Activated T-cell treated with anti-CD3 and anti-CD28 coated beads, Interleukin-2, amount 50 U/mL, for 48 hours (primary cell): ENCODE measurements around the gene WRAP73.

ENCODE experiments used
- DNase-seq, 2 experiments: peaks; one replicate each; pipeline ENCODE4 v3.0.0-alpha.2; 2020

The WRAP73 gene

GRCh38 chr1:3681898-3682806 lies 32.2 kb upstream of the WRAP73 start:
- no peak for DNase-seq

GRCh38 chr1:3681231-3681897 lies 31.5 kb upstream of the WRAP73 start:
- DNase-seq, result no peak

DNA sequence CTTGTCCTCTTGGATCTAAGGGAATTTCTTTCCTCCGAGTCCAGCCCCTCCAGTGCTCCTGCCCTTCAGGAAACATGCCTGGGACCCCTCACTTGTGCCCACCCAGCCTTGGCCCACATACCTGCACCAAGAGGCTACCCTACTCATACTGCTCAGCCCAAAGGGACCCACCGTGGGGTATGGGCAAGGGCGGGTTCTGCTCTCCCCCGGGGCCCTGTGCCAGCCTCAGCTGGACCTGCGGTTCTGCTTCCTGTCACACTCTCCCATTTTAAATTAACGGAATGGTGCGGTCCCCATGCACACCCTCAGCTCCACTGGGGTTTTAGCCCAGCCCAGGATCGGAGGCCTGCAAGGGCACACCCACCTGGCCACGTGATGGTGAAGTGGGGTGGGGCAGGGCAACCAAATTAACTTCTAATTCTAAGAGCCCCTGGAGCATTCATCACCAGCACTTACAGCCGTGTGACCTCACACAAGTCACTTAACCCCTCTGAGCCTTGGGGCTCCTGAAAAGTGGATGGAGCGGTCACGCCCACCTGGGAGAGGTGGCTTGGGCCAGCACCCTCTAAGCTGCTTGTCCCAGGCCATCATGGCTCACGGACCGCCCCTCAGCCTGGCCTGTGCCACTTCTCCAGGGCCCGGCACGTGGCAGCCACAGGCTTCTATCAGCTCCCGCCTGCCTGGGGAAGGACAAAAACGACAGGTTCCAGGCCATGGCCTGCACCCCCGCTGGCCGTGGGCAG lies 30.8 kb upstream of the WRAP73 start:
- no peak for DNase-seq

DNA sequence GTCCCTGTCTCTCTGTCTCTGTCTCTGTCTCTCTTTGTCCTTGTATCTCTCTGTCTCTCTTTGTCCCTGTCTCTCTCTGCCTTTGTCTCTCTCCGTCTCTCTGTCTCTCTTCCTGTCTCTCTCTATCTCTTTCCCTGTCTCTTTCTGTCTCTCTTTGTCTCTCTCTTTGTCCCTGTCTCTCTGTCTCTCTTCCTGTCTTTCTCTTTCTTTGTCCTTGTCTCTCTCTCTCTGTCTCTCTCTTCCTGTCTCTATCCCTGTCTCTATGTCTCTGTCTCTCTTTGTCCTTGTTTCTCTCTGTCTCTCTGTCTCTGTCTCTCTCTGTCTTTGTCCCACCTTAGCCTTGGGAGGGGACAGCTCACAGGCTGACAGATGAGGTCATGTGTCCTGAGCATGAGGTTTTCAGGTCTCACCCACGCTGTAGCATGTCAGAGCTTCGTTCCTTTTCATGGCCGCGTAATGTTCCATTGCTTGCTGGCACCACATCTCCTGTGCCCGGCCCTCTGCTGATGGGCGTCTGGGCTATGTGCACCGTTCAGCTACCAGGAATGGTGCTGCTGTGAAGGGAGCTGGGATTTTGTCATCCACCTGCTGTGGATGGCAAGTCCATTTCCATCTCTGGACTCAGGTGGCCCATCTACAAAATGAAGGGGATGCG lies 30.0 kb upstream of the WRAP73 start:
- DNase-seq, result no peak

DNA sequence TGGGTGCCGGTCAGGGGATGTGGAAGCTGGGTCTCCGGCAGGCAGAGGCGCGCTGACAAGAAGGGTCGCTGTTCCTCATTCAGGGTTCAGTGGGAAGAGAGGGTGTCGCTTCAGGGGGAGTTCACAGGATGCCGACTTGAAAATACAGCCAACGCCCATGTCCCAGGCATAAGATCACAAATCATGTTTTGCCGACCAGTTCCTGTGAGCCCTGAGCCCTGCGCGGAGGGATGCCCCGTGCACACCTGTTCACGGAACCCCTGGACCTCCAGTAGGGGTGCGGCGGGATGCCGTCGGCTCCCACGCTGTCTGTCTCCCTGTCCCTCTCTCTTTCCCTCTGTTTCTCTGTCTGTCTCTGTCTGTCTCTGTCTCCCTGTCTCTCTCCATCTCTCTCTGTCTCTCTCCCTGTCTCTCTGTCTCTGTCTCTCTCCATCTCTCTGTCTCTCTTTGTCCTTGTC lies 29.2 kb upstream of the WRAP73 start:
- no peak for DNase-seq

GRCh38 chr1:3678361-3679097 lies 28.6 kb upstream of the WRAP73 start:
- DNase-seq, result no peak

DNA sequence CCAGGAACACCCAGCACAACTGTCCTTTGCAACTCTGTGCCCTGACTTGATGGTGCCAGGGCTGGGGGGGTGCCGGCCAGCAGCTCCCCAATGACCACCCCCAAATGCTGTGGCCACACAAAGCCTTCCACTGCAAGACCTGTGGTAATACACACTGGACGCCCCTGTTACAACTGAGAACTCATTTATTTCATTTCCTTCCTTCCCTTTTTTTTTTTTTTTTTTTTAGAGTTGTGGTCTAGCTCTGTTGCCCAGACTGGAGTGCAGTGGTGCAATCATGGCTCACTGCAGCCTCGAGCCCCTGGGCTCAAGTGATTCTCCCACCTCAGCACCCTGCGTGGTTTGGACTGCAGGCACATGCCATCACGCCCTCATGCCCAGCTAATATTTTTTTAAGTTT lies 27.6 kb upstream of the WRAP73 start:
- no peak for DNase-seq

GRCh38 chr1:3676581-3677470 lies 26.9 kb upstream of the WRAP73 start:
- DNase-seq, result peak; percentile 32 to 39

- DNase-seq, result no peak
Measured at GRCh38 chr1:3675436-3675835, 25.5 kb upstream of the WRAP73 start.

DNA sequence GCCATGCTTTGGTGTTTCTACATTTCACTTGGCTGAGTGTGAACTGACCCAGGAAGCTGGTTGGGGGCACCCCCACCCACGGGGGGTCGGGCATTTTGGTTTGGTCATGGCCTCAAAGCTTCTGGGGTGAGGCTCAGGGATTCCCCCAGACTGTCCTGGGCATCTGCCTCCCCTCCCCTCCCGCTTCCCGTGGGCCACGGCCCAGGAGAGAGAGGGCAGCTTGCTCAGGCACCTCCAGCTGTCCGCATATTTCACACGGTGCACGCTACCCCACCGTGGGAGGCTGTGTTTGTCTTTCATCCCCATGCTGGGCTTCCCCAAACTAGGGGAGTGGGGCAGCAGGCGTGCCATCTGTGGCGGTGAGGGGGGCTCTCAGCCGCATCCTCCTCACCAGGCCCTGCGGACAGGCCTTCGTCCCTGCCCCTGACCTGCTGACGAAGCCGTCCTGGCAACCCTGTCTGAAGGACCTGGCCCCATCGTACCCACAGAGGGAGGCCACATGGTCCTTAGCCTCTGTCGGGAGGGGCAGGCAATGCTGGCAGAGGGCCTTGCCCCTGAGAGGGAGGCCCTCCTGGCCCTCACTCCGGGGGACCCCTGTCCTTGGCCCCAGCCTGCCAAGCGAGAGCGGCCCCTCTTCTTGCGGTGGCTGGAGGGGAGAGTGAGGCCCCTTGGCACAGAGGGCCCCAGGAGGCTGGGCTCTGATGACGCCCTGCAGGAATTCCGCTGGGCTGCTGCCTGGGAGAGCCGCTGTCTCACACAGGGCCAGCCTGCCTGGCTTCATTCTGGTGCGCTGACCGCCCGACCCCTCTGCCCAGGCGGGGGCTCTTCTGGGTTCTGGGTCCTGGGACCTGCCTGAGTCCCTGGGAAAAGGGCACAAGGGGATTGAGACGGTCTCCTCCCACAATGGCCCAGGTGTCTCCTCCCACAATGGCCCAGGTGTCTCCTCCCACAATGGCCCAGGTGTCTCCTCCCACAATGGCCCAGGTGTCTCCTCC lies 24.5 kb upstream of the WRAP73 start:
- DNase-seq, result no peak

GRCh38 chr1:3673381-3674099 lies 23.6 kb upstream of the WRAP73 start:
- DNase-seq, result no peak

DNA sequence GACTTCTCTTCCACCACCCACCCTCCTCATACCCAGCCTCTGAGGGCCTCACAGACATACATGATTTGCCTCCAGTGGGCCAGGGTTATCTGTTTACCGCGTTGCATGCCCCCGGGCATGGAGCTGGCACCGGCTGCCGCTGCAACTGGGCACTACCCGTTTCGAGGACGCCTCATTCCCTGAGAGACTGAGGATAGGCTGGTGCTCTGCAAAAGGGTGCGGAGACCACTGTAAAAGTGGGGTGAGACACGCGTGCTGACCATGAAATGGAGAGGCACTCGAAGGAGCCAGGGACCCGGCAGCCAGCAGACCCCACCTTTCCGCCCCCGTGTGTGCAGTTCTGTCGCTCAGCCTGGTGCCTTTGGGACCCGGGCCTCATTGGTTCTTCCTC lies 23.1 kb upstream of the WRAP73 start:
- DNase-seq, result no peak

GRCh38 chr1:3672231-3672970 lies 22.5 kb upstream of the WRAP73 start:
- no peak for DNase-seq

- DNase-seq, result no peak
Measured at GRCh38 chr1:3671371-3672180, 21.7 kb upstream of the WRAP73 start.

GRCh38 chr1:3670823-3671265 lies 20.9 kb upstream of the WRAP73 start:
- no peak for DNase-seq

GRCh38 chr1:3669971-3670431 lies 20.1 kb upstream of the WRAP73 start:
- no peak for DNase-seq

- DNase-seq, result no peak
Measured at GRCh38 chr1:3669421-3669821, 19.5 kb upstream of the WRAP73 start.
